Neural progenitor cell (in vitro differentiated cells): ENCODE results near the gene MDC1. TPM values are rescaled to one million over a fixed set of nuclear protein-coding genes. Genes with fewer than 3 reads are reported as not detected.

ENCODE experiments used
- DNase-seq: peaks from one replicate; pipeline ENCODE4 v3.0.0-alpha.2; 2016; ENCODE audit warnings: low spot score
- H2AFZ ChIP-seq: fragments of 200-600 bp; sonication (generic); replicated peaks from 2 replicates; pipeline ENCODE4 v1.6.1; 2016; ENCODE audit warnings: antibody characterized with exemption
- H3F3A ChIP-seq: fragments of 200-600 bp; sonication (generic); 2 replicates; pipeline ENCODE4 v1.6.1; 2016; ENCODE audit warnings: antibody characterized with exemption, low read depth
- H3K27ac ChIP-seq: fragments of 200-600 bp; sonication (generic); 2 replicates; pipeline ENCODE4 v1.5.1; 2016; ENCODE audit warnings: mild to moderate bottlenecking
- H3K27me3 ChIP-seq: fragments of 200-600 bp; sonication (generic); 2 replicates; pipeline ENCODE4 v1.6.1; 2016; ENCODE audit warnings: mild to moderate bottlenecking, moderate library complexity
- H3K36me3 ChIP-seq: fragments of 200-600 bp; sonication (generic); 2 replicates; pipeline ENCODE4 v1.5.1; 2016
- H3K4me1 ChIP-seq: fragments of 200-600 bp; sonication (generic); 2 replicates; pipeline ENCODE4 v1.6.1; 2016; ENCODE audit warnings: mixed run types
- H3K4me2 ChIP-seq: fragments of 200-600 bp; sonication (generic); 2 replicates; pipeline ENCODE4 v1.6.1; 2016
- H3K4me3 ChIP-seq: fragments of 200-600 bp; sonication (generic); 2 replicates; pipeline ENCODE4 v1.5.1; 2016
- H3K79me2 ChIP-seq: fragments of 200-600 bp; sonication (generic); 2 replicates; pipeline ENCODE4 v1.6.1; 2016; ENCODE audit warnings: low read depth
- H3K9ac ChIP-seq: fragments of 200-600 bp; sonication (generic); 2 replicates; pipeline ENCODE4 v1.6.1; 2016
- H3K9me3 ChIP-seq: fragments of 200-600 bp; sonication (generic); 2 replicates; pipeline ENCODE4 v1.5.1; 2016; ENCODE audit warnings: low read depth
- H4K20me1 ChIP-seq: fragments of 200-600 bp; sonication (generic); 2 replicates; pipeline ENCODE4 v1.6.1; 2016; ENCODE audit warnings: low read depth
- H3K27ac Mint-ChIP-seq: 3 replicates; pipeline ENCODE4 v1.8.0; 2021; ENCODE audit warnings: mixed read lengths
- H3K27me3 Mint-ChIP-seq: 2 replicates; pipeline ENCODE4 v1.8.0; 2022; ENCODE audit warnings: low read depth, mild to moderate bottlenecking, inconsistent platforms, moderate library complexity, mixed read lengths; ENCODE audit not compliant: insufficient read depth
- H3K36me3 Mint-ChIP-seq: 3 replicates; pipeline ENCODE4 v1.8.0; 2021; ENCODE audit warnings: mixed read lengths
- H3K4me1 Mint-ChIP-seq: 3 replicates; pipeline ENCODE4 v1.8.0; 2021; ENCODE audit warnings: mixed read lengths
- H3K4me3 Mint-ChIP-seq: 3 replicates; pipeline ENCODE4 v1.8.0; 2021; ENCODE audit warnings: mild to moderate bottlenecking, moderate library complexity, mixed read lengths
- H3K9me3 Mint-ChIP-seq: 3 replicates; pipeline ENCODE4 v1.8.0; 2020; ENCODE audit warnings: mixed read lengths
- CTCF ChIP-seq: fragments of 200-600 bp; sonication (generic); IDR thresholded peaks from 2 replicates; pipeline ENCODE4 v1.5.1; 2017; ENCODE audit warnings: antibody characterized with exemption, mild to moderate bottlenecking
- EZH2 ChIP-seq: fragments of 200-600 bp; sonication (generic); IDR thresholded peaks from 2 replicates; pipeline ENCODE4 v1.6.1; 2017; ENCODE audit warnings: antibody characterized with exemption, mild to moderate bottlenecking, moderate library complexity
- EZH2phosphoT487 ChIP-seq: fragments of 200-600 bp; sonication (generic); IDR thresholded peaks from 2 replicates; pipeline ENCODE4 v1.6.1; 2017; ENCODE audit warnings: antibody characterized with exemption
- total RNA-seq: library from RNA; depleted of rRNA; stranded (reverse); fragments of >200 nt; gene quantifications from 2 replicates; pipeline ENCODE4 v1.2.3, GENCODE V29; 2015; ENCODE audit warnings: low replicate concordance

The MDC1 gene
- total RNA-seq, 1 donor from 2014 or later, result 22.6 TPM

GRCh38 chr6:30735668-30736314, 18.7 kb upstream of the MDC1 start:
- Mint-ChIP-seq H3K27ac (no peak overlapping the region), H3K4me3 (peak overlapping the region; percentile 24), H3K9me3 (no peaks in the 10 kb centered on the region), H3K27me3 (peaks cover 3% of the 10 kb centered on the region), H3K4me1 (peaks cover 12% of the 10 kb centered on the region), H3K36me3 (peaks cover 39% of the 10 kb centered on the region)
- H3K36me3 ChIP-seq, result no peaks in the 10 kb centered on the region
- H4K20me1 ChIP-seq, result peaks cover 9% of the 10 kb centered on the region
- H2AFZ ChIP-seq, result no peak overlapping the region
- no peaks in the 10 kb centered on the region for H3K4me1 ChIP-seq
- peaks cover 4% of the 10 kb centered on the region for H3F3A ChIP-seq
- DNase-seq, result no peak
- no peaks in the 10 kb centered on the region for H3K9me3 ChIP-seq
- H3K27me3 ChIP-seq, result no peaks in the 10 kb centered on the region
- no peak overlapping the region for H3K27ac ChIP-seq
- H3K79me2 ChIP-seq, result peaks cover 11% of the 10 kb centered on the region
- H3K4me3 ChIP-seq, result no peak overlapping the region
- TF ChIP-seq EZH2phosphoT487 (no peak), CTCF (no peak), EZH2 (no peak)
- no peak overlapping the region for H3K4me2 ChIP-seq
- H3K9ac ChIP-seq, result no peak overlapping the region

- H3K9ac ChIP-seq, result no peak overlapping the region
- H3K36me3 ChIP-seq, result peaks cover 6% of the 10 kb centered on the region
- H3K27ac Mint-ChIP-seq, result no peak overlapping the region
- H3K4me1 ChIP-seq, result no peaks in the 10 kb centered on the region
- H4K20me1 ChIP-seq, result peaks cover 33% of the 10 kb centered on the region
- peaks cover 3% of the 10 kb centered on the region for H3K27me3 Mint-ChIP-seq
- no peak for TF ChIP-seq EZH2phosphoT487
- no peak for TF ChIP-seq CTCF
- TF ChIP-seq EZH2, result no peak
- no peak overlapping the region for H2AFZ ChIP-seq
- no peaks in the 10 kb centered on the region for H3K9me3 ChIP-seq
- H3K4me2 ChIP-seq, result no peak overlapping the region
- DNase-seq, result no peak
- no peak overlapping the region for H3K4me3 ChIP-seq
- H3K9me3 Mint-ChIP-seq, result no peaks in the 10 kb centered on the region
- H3K27me3 ChIP-seq, result no peaks in the 10 kb centered on the region
- H3K27ac ChIP-seq, result no peak overlapping the region
- H3K36me3 Mint-ChIP-seq, result peaks cover 29% of the 10 kb centered on the region
- H3K4me3 Mint-ChIP-seq, result no peak overlapping the region
- H3K79me2 ChIP-seq, result no peaks in the 10 kb centered on the region
- H3F3A ChIP-seq, result peaks cover 16% of the 10 kb centered on the region
- H3K4me1 Mint-ChIP-seq, result peaks cover 3% of the 10 kb centered on the region
Measured at GRCh38 chr6:30732237-30732943, 15.3 kb upstream of the MDC1 start.

- H3K4me3 ChIP-seq, result no peak overlapping the region
- no peak overlapping the region for H3K4me2 ChIP-seq
- Mint-ChIP-seq H3K4me1 (peaks cover 3% of the 10 kb centered on the region), H3K27me3 (peaks cover under 1% of the 10 kb centered on the region), H3K36me3 (peaks cover 24% of the 10 kb centered on the region), H3K9me3 (no peaks in the 10 kb centered on the region), H3K4me3 (no peak overlapping the region), H3K27ac (no peak overlapping the region)
- peaks cover 32% of the 10 kb centered on the region for H3F3A ChIP-seq
- peaks cover 43% of the 10 kb centered on the region for H4K20me1 ChIP-seq
- peaks cover 6% of the 10 kb centered on the region for H3K36me3 ChIP-seq
- H3K27ac ChIP-seq, result no peak overlapping the region
- H3K4me1 ChIP-seq, result no peaks in the 10 kb centered on the region
- TF ChIP-seq EZH2 (no peak), CTCF (peak; percentile 58)
- H3K9me3 ChIP-seq, result no peaks in the 10 kb centered on the region
- no peaks in the 10 kb centered on the region for H3K27me3 ChIP-seq
- H2AFZ ChIP-seq, result no peak overlapping the region
- H3K79me2 ChIP-seq, result no peaks in the 10 kb centered on the region
- H3K9ac ChIP-seq, result no peak overlapping the region
- DNase-seq, result peak; percentile 77
Measured at GRCh38 chr6:30730601-30731435, 13.7 kb upstream of the MDC1 start.
